SK-N-MC (cell line): ENCODE data around the gene DLG2.

Experiments used
- EZH2 ChIP-seq: fragments of 200-600 bp; sonication (generic); IDR thresholded peaks from one replicate; pipeline ENCODE4 v1.6.1; 2017; ENCODE audit warnings: antibody characterized with exemption
- FOXP2 ChIP-seq: optimal IDR thresholded peaks from 2 replicates; pipeline ENCODE3; 2011; ENCODE audit warnings: mild to moderate bottlenecking, moderate library complexity; ENCODE audit not compliant: insufficient read depth; ENCODE audit errors: extremely low read length, control extremely low read depth
- POLR2AphosphoS5 ChIP-seq: IDR thresholded peaks from 2 replicates; pipeline ENCODE4 v1.6.1; 2012; ENCODE audit warnings: mild to moderate bottlenecking, low read depth, low read length, borderline replicate concordance

DNA sequence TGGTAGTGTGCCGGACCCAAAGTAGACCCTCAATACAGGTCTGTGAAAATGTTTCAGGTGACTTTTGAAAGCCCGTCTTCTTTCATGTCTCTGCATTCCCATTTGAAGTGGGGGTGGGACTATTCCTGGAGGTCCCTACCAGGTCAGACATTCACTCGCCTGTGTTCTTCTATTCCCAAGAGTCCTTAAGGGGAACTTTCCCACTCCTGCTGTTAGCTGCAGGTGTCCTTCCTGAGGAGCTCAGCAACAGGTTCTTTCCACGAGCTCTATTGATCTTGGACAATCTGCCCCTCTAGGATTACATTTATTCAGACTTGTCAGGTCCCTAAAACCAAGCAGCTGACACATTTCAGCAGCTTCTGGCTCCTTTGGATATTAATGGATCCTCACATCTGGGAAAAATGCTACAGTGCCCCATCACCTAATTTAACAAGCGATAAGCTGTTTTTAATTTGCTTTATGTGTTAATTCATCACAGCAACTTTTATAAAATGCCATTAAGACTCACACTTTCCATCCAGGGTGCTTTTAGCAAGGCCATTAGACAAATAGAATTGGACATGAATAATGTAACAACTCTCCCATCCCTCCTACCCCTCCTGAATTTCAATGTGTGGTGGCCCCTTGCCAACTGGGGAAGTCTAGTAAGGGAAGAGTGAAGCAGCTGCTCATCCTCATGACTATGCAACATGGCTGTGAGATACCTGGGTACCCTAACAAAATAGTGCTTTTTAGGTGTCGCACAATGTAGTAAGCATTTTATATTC is 2081.5 kb downstream of the DLG2 start:
- TF ChIP-seq EZH2: no peak
- TF ChIP-seq POLR2AphosphoS5: no peak
- no peak for TF ChIP-seq FOXP2
